CD4-positive, alpha-beta T cell treated with Interleukin-4 for 1 hour (primary cell): ENCODE results near the gene DNAJC10.

Source experiments
- DNase-seq, 2 donors: peaks; one replicate each; pipeline ENCODE4 v3.0.0-alpha.2; 2020 to 2022

Gene DNAJC10

GRCh38 chr2:182804128-182804527 lies 88.1 kb downstream of the DNAJC10 start:
- no peak for DNase-seq

DNA sequence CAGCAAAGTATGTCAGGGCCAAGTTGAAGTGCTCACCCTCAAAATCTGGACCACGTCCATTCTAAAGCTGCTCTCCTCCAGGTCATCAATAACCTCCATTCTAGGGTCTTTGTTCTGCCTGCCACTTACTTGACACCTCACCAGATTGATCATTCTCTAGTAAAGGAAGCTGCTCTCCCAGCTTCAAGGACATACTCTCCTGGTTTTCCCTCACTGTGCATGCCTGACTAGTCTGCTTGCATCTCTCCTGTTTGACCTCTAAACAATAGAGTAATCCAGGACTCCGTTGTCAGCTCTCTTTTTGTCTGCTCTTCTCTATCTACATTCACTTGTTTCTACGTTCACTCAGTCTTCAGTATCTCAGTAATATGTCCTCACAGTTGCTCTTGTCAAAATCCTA lies 91.3 kb downstream of the DNAJC10 start:
- no peak for DNase-seq

GRCh38 chr2:182810087-182810486 lies 94.0 kb downstream of the DNAJC10 start:
- no peak for DNase-seq

- no peak for DNase-seq
Observed at GRCh38 chr2:182814380-182814779, 98.3 kb downstream of the DNAJC10 start.

- DNase-seq, result no peak
Observed at GRCh38 chr2:182814804-182815203, 98.7 kb downstream of the DNAJC10 start.

DNA sequence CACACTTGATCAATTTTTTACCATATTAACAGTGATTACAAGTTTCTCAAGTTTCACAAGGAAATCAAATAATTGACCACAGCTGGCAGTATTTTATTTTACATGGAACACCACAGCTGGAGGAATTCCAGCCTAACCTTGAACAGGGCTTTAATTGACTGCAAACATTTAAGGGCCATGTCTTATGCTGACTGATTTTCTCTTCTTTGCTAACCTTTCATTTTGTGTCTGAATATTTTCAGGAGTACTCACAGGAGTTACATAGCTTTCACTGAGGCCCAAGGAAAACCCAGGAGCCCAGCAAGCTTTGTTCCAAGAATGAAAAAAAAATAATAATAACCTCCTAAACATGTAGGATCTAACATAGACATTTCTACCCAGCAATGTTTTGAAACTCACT lies 100.8 kb downstream of the DNAJC10 start:
- DNase-seq, result no peak

- no peak for DNase-seq
Observed at GRCh38 chr2:182817558-182817957, 101.5 kb downstream of the DNAJC10 start.

DNA sequence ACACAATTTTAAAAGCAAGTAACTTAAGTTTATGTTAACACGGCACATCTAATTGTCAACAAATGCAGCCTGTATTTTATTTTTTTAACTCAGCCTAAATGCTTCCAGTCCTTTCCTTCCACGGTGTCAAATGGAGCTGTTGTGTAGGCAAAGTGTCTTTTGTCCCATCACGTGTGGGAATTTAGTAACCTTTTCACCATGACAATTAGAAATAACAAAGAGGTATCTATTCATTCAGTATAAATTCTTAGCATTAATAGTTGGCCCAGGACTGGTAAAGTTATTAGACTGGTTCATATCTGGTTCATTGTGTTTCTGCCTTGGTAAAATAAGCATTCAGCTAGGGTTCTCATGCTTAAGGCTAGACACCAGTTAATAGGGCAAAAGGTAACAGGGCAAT lies 102.4 kb downstream of the DNAJC10 start:
- no peak for DNase-seq

- no peak for DNase-seq
Observed at GRCh38 chr2:182818925-182819324, 102.9 kb downstream of the DNAJC10 start.

GRCh38 chr2:182819412-182819811 lies 103.4 kb downstream of the DNAJC10 start:
- DNase-seq, result no peak

GRCh38 chr2:182821182-182821581 lies 105.1 kb downstream of the DNAJC10 start:
- no peak for DNase-seq

DNA sequence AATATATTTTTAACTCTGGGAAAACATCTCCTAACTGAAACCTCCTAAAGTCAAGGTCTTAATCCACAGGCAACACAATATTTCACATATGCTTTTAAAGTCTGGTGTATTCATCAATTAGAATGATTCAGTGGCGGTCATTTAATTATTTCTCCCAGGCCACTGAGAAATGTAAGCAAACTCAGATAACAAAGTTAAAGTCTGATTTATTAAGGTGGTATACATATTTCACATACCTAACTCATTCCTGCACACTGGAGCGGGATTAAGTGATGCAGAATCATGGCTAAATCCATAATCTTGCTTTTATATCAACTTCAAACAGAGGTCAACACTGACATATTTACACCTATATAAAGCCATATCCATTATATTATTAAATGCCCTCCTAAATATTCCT lies 106.7 kb downstream of the DNAJC10 start:
- DNase-seq, result no peak

GRCh38 chr2:182824056-182824766 lies 108.2 kb downstream of the DNAJC10 start:
- DNase-seq, result no peak

DNA sequence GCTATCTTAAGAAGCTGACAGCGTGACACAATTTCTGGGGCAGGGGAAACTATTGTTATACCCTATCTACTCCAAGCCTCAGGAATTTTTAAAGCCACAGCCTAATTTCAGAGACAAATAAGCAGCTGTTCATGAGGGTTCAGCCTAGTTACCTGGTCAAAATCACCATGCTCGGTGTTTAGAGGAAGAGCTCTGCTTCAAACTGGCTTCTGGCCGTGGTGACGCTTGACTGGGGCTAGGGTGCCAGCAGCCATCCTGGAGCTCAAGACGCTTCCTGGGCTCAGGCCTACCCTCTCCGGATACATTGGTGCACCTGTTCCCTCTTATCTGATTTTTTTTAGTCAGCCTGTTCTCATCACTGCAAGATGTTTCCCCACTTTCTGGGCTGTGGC lies 108.7 kb downstream of the DNAJC10 start:
- no peak for DNase-seq

DNA sequence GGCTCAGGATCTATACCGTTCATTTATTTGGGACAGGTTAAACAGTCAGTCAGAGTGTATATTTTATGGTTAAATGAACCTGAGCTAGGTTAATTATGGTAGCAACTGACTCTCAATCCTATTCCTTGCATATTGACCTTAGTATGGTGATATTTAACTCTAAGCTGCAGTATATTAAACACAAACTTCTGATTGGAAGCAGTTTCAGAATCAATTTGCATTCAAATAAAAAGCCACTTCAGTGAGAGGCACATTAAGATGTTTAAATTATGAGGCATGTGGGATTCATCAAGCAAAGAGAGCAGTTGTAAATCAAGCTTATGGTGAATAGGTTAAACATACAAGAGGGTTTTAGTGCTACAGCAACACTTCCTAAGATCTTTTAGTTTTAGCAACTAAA lies 110.0 kb downstream of the DNAJC10 start:
- DNase-seq, result no peak

DNA sequence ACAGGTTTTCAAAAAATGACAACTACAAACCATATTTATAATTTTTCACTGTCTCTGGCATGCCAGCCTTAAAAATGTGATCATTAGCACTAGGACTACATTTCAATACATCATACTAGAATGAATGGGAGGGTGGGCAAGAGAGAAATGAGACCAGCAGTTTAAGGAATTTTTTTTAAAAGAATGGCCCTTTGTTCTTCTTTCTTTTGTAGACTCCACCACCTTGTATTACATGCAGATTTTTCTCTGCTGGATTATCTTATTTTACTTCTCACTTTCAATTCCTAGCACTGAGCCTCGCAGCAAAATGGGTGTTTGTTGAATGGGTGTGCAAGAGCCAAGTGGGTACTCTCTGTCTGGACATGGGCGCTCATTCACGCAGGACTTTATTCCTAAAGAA lies 110.4 kb downstream of the DNAJC10 start:
- no peak for DNase-seq

GRCh38 chr2:182827182-182827879 lies 111.3 kb downstream of the DNAJC10 start:
- DNase-seq, result no peak

DNA sequence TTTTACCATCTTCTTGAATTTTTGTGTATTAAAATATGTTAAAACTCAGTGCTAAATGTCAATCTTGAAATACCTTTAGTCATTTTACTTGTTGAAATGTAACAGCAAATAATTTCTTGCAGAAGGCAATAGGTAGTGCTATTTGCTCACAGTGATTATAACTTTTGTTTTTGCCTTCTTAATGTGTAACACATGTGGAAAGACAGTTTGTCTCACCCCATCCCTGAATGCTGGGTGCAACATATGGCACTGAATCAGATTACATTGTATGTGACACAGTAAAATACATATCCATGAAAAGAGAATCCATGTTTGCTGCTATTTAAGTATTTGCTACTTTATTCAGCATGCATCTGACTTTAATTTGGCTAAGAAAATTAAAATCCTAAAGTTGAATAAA lies 115.0 kb downstream of the DNAJC10 start:
- DNase-seq, result no peak

- DNase-seq, result no peak
Observed at GRCh38 chr2:182831921-182832320, 115.9 kb downstream of the DNAJC10 start.

DNA sequence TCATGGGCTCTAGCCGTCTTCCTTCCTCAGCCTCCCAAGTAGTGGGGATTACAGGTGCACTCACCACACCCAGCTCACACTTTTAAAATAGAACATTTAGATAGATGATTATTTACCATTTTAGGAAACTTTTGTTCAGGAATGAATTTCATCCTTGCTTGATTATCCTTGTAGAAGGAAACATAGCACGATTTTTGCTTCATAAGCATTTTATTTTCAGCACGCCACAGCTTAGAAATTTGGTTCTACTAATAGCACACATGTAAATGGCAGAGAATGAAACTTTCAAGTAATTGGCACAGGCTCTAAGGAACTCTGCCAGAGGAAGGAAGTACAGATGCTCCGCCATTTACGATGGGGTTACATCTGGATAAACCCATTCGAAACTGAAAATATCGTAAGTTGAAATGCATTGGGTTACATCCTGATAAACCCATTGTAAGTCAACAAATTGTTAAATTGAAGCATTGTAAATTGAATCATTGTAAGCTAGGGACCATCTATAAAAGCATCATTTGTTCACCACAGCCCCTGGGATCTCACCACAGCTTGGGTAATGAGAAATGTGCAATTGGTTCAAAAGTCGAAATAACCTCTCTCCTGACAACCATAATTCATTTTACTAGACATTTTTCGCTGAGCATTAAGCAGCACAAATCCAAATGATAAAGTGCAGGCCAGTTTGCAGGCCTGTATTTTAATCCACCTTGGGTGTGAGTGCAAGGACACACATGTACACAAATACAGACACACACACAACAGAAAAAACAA lies 117.2 kb downstream of the DNAJC10 start:
- no peak for DNase-seq

GRCh38 chr2:182834293-182834692 lies 118.2 kb downstream of the DNAJC10 start:
- DNase-seq, result no peak

GRCh38 chr2:182836451-182836850 lies 120.4 kb downstream of the DNAJC10 start:
- no peak for DNase-seq
